COLO829 (cell line): ENCODE measurements around the gene PDPN.

ENCODE experiments used
- DNase-seq: peaks from one replicate; pipeline ENCODE4 v3.0.0; 2012; ENCODE audit warnings: low spot score

The PDPN gene

DNA sequence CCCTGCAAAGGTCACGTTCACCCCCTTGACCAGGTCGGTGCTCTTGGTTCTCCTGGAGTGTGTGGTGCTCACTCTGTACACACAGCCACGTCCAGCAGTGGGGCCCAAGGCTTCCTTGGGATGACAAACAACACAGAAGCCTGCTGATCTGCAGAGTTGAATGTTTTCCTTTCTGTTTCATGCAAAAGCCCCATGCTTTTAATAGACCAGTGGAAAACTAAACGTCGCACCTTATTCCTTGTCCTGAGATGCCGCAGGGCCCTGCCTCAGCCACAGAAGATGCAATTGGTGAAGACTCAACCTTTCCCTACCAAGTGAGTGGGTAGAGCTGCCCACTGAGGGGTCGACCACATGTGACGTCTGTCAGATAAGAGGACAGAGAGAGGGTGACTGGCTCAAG, 5.8 kb upstream of the PDPN start:
- no peak for DNase-seq

DNA sequence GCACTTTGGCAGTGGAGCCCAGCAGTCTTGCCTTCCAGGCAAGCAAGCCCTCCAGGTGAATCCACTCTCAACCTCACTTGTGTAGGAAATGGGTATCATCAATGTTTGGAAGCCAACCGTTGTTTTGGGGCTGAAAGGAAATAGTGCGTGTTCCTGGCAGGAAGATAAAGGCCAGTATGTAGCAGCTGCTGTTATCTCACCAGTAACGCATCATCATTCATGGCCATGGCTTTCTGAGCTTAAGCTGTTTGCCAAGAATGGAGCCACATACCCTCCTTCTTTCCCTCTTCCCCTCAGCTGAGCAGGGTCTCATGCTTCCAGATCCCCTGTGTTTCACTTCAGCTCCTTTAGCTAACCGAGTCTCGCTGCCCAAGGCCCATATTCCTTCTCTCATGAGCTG, 2.2 kb upstream of the PDPN start:
- DNase-seq, result no peak

DNA sequence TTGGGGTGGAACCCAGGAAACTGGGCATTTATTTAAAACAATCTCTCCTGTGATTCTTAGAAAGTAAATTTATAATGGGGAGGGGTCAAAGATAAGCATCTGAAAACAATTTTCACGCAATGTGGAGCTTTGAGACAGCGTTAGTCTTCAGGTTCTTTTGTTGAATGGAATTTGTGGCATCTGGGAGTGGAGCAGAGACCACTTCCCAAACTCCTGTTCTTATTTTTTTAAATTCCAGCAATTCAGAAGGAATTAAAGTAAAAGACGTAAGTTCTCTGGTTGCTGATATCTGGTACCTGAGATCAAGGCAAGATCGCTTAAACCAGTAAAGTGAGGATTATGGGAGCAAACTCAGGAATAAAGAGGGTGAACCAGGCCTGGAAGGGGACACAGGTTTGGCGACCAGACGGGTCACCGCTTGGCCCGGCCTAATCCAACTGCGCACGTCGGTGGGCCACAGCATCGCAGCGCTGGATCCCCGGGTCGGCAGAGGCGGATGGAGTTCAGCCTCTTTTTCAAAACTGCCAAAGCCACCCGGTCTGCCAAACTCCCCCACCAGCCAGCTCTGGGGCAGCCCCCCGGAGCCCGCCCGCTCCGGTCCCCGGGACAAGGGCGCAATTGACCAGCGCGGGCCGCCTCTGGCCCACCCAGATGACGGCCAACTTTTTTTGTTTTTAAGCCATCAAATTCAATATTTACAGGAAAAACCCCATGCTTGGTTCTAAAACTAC, 754 bp upstream of the PDPN start:
- no peak for DNase-seq

DNA sequence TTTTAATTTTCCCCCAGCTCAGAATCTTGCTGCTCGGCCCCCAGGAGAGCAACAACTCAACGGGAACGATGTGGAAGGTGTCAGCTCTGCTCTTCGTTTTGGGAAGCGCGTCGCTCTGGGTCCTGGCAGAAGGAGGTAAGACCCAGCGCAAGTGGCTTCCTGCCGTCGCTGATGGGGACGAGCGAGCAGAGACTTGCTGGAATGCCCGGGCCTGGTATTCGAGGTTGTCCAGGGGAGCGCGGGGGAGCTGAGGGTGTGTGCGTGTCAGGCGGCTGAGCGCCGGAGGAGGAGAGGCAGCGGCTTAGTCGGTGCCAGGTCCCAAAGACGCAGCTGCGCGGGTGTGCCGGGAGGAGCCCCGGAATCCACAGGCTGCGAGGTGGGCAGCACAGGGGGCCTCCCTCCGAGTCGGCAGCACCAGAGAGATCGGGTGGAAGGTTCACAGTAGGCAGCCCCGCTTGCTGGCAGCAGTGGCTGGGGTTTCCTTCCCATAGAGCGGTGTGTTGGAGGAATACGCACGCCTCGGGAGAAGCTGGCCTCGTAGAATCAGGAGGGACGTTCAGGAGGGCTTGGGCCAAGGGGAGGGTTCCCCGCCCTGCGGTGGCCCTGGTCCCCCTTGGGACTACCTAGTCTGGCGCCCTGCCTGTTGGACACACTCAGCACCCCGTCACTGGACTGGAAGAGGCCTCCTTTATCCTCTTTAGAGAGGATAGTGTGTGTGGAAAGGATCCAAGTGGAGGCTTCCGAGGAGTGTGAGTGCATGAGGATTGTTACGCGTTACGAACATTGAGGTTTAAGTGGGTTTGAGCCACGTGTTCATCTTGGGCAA, 547 bp downstream of the PDPN start:
- DNase-seq, result no peak

DNA sequence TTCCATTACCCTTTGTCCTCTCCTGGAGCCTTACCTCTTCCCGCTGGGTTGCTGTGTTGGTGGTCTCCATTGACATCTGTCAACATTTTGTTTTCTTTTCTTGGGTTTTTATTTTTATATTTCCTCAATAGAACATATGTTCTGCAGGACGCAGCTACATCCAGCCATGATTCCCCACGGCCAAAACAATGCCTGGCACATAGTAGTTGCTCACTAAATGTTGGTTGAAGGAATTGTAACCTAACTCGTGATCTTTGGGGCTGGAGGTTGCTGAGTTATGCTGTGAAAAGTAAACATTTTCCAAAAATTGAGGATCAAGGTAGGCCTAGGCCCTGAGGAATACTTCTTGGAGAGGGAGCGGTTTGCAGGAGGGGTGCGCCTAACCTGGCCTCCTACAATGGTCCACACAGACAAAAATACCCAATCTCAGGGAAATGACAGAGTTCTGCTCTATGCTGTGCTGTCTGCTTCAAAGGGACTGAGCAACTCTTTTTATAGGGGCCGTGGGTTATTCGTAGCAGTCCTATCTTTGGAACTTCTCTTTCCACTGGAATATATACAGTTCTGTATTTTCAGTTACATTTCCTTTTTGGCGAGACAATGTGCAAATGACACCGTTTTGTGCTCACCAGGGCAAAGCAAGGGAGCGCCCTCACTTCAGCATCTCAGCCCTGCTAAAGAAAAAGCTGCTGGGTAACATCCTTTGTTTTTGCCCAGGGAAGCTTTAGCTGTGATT, 1.4 kb downstream of the PDPN start:
- DNase-seq, result no peak

DNA sequence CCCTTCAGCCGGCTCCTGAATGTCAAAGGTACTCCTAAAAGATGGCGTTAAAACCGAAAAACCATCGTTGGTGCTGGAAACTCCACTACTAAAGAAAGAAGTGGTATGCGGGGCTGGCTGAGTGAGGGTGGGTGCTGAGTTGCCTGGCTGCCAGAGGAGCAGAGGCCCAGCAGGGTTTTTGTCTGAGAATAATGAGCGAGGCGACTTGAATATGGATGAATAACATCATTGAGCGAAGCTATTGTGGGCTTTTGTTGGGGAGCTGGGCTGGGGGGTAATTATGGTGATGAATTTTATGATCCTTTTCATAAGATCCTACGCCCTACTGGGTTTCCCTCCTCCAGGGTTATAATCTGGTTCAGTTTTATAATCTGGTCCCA, 2.0 kb downstream of the PDPN start:
- no peak for DNase-seq

GRCh38 chr1:13586001-13586400, 2.4 kb downstream of the PDPN start:
- no peak for DNase-seq

DNA sequence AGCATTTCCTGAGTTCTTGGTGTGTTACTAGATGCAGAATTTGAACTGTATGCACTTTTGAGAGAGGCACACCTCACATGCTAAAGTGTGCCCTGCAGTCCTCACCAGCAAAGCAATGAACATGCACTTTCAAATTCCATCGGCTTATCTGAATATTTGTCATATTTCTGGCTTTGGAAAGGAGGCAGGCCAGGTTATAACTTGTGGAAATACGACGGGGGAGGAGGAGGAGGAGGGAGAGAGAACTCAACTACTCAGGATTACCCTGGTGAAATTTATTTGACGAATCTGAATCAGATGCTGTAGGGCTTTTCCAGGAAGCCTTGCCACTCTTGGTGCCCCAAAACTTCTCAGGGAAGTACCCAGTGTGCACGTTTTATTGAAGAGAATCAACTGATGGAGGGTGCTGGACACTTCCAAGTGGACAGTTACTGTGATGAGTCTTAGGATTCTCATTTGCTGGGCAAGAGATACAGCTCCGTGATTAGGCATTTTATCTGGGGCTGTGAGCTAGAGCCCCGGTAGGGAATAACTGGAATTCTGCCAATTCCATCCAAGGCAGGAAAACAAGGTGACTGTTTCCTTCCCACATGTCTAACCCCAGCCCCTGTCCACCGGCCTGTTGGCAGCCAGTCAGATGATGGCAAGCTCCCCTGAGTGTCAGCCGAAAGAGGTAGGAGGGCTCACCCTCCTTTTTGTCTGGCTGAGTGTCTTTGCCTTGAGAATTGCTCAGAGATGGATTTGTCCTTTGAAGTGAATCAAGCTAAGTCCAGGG, 3.8 kb downstream of the PDPN start:
- DNase-seq, result no peak

- no peak for DNase-seq
Measured at GRCh38 chr1:13588946-13589796, 5.5 kb downstream of the PDPN start.

DNA sequence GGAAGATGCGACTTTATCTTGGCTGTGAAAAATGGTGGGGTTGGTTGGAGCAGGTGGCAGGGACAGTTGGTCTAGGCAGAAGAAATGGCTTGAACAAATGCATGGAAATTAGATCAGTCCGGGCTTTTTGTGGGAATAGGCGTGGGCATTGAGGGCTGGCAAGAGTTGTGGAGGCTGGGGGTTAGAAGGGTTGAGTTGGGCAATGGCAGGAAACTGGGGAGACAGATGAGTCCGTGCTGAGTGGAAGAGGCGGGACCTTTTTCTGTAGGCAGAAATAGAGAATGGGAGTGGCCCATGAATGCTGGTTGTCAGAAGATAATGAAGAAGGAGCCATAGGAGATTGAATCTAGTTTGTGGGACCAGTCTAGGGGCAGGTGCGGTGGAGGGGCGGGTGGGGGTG, 6.9 kb downstream of the PDPN start:
- DNase-seq, result no peak

- DNase-seq, result no peak
Measured at GRCh38 chr1:13593511-13594131, 10.0 kb downstream of the PDPN start.

GRCh38 chr1:13595411-13595810, 11.8 kb downstream of the PDPN start:
- DNase-seq, result no peak

GRCh38 chr1:13597166-13597565, 13.5 kb downstream of the PDPN start:
- no peak for DNase-seq

DNA sequence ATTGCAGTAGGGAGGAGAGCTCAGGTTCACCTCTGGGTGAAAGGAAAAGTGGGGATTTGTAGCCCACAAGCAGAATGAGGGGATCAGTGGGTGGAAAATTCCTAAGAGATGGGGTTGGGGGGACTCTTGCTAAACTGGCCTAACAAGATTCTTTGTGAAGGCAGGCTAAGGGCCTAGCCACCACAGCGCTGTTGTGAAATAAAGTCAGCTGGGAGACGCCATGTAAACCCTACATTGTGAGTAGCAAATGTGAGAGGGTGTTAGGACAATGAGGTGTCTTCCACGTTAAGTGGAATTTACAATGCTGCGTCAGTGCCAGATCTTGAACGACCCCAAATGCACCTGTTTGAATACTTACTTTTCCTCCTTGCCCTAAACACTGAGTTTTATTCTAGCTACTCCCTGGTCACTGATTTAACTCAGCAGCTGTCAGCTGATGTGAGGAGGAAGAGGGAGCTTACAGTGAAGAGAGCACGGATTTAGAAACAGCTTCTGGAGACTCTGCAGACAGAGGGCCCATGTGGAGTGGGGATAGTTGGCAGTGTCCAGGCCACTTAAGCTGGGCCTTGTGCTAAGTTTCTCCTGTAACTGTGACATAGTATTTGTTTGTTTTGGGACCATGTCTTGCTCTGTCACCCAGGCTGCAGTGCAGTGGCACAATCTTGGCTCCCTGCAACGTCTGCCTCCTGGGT, 17.3 kb downstream of the PDPN start:
- DNase-seq, result no peak

- DNase-seq, result no peak
Measured at GRCh38 chr1:13604176-13604575, 20.5 kb downstream of the PDPN start.

- DNase-seq, result no peak
Measured at GRCh38 chr1:13604721-13605120, 21.1 kb downstream of the PDPN start.

GRCh38 chr1:13605159-13605558, 21.5 kb downstream of the PDPN start:
- no peak for DNase-seq

DNA sequence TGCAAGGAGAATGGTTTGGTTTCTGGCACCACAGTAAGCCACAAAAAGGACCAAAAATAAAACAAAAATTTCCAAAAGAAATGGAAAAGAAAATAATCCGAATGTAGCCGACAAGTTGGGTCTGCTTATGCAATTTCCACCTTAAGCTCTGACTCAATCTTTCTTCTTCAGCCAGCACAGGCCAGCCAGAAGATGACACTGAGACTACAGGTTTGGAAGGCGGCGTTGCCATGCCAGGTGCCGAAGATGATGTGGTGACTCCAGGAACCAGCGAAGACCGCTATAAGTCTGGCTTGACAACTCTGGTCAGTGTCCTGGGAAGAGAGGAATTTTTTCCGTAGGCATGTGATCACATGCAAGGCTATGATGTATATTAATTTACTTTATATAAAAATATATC, 23.4 kb downstream of the PDPN start:
- DNase-seq, result no peak

- no peak for DNase-seq
Measured at GRCh38 chr1:13616234-13616633, 32.6 kb downstream of the PDPN start.

DNA sequence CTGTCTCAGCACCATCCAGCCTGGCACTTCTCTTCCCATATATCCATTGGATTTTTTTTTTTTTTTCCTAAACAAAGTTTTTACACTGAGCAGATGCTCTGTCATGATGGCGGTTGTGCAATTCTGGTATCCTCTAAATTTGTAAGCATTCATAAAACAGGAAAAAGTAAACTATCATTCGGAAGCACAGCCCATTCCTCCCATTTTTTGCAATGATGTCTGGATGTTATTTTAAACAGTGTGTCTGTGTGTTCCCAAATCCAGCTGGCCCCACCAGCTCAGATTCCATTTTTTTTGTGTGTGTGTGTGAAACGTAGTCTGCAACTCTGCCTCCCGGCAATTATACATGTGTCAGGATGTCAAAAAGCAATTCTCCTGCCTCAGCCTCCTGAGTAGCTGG, 33.5 kb downstream of the PDPN start:
- no peak for DNase-seq
